GM12878 (cell line): Measurements from ENCODE around the gene RFX3. TPM values are rescaled to one million over a fixed set of nuclear protein-coding genes. Genes with fewer than 3 reads are reported as not detected.

Source experiments
- ATAC-seq: fragments of 200-7000 bp; cut with Tn5 transposase; 3 replicates; pipeline ENCODE4 v1.9.1; 2020; ENCODE audit warnings: mild to moderate bottlenecking, moderate library complexity
- BruUV-seq: library from RNA; stranded (reverse); fragments of 400-500 nt; replicated peaks from 2 replicates; lab custom pipeline; 2021; lab: Mats Ljungman, UMichigan
- CTCF ChIA-PET: fragments of 300-600 bp; sonication (Branson Sonifier 250); formaldehyde crosslinking; extraction: SDS; loops from one replicate; lab custom pipeline; 2021; ENCODE audit warnings: inconsistent platforms; lab: Yijun Ruan, JAX
- POLR2A ChIA-PET: fragments of 350-600 bp; formaldehyde crosslinking; extraction: SDS; loops from one replicate; lab custom pipeline; 2021; ENCODE audit warnings: inconsistent platforms; lab: Charles Lee
- RAD21 ChIA-PET: fragments of 300-600 bp; sonication (Branson Sonifier 250); formaldehyde crosslinking; loops from one replicate; lab custom pipeline; 2023; ENCODE audit warnings: antibody characterized with exemption; ENCODE audit not compliant: unreplicated experiment; lab: Charles Lee
- SMC1A ChIA-PET: fragments of 300-600 bp; sonication (Branson Sonifier 250); formaldehyde crosslinking; loops from one replicate; lab custom pipeline; 2023; ENCODE audit not compliant: unreplicated experiment, uncharacterized antibody; lab: Charles Lee
- DNase-seq: peaks from one replicate; pipeline ENCODE4 v3.0.0-alpha.2; 2011; ENCODE audit warnings: low read depth, low spot score
- FAIRE-seq: peaks from 3 replicates; lab custom pipeline; 2011; peaks lifted over from hg19 to GRCh38; lab: Jason Lieb, UNC
- H2AFZ ChIP-seq: 2 replicates; pipeline ENCODE4 v1.6.0; 2011; ENCODE audit warnings: low read depth, low read length, control low read depth; ENCODE audit not compliant: control insufficient read depth
- H3K27ac ChIP-seq: 2 replicates; pipeline ENCODE4 v1.5.1; 2011; ENCODE audit warnings: control low read depth; ENCODE audit not compliant: control insufficient read depth, insufficient read depth
- H3K27me3 ChIP-seq, 2 experiments: replicated peaks in 1 of 2; 2 replicates each; pipeline versions ENCODE4 v1.6.0 to v1.6.1; 2011; ENCODE audit warnings: low read length in 1 of 2; ENCODE audit not compliant: control insufficient read depth in 2 of 2, insufficient read depth in 2 of 2
- H3K36me3 ChIP-seq, 2 experiments: 2 replicates each; pipeline ENCODE4 v1.5.1; 2011; ENCODE audit warnings: low read length in 1 of 2; ENCODE audit not compliant: control insufficient read depth in 2 of 2, insufficient read depth in 2 of 2
- H3K4me1 ChIP-seq: 2 replicates; pipeline ENCODE4 v1.6.1; 2011; ENCODE audit warnings: mild to moderate bottlenecking, low read length, moderate library complexity, mixed read lengths; ENCODE audit not compliant: control insufficient read depth, insufficient read depth
- H3K4me2 ChIP-seq: 2 replicates; pipeline ENCODE4 v1.6.0; 2011; ENCODE audit warnings: control low read depth; ENCODE audit not compliant: control insufficient read depth, insufficient read depth
- H3K4me3 ChIP-seq: fragments of 200-600 bp; sonication (generic); 2 replicates; pipeline ENCODE4 v1.5.1; 2016
- H3K79me2 ChIP-seq: 2 replicates; pipeline ENCODE4 v1.6.0; 2011; ENCODE audit warnings: low read length; ENCODE audit not compliant: control insufficient read depth, insufficient read depth
- H3K9ac ChIP-seq: 2 replicates; pipeline ENCODE4 v1.8.0; 2011; ENCODE audit warnings: low read length, control low read depth, mixed read lengths; ENCODE audit not compliant: control insufficient read depth, insufficient read depth
- H3K9me3 ChIP-seq: replicated peaks from 3 replicates; pipeline ENCODE4 v1.5.1; 2011; ENCODE audit warnings: mild to moderate bottlenecking, low read length; ENCODE audit not compliant: control insufficient read depth, insufficient read depth
- H4K20me1 ChIP-seq: 2 replicates; pipeline ENCODE4 v1.6.0; 2011; ENCODE audit not compliant: control insufficient read depth, insufficient read depth
- FOXM1 ChIP-seq: IDR thresholded peaks from 2 replicates; pipeline ENCODE4 v1.6.1; 2012; ENCODE audit warnings: low read depth, mild to moderate bottlenecking, inconsistent platforms, low read length, moderate library complexity
- HDGF ChIP-seq: fragments of 450-650 bp; IDR thresholded peaks from 2 replicates; pipeline ENCODE4 v1.6.1; 2016; ENCODE audit warnings: antibody characterized with exemption
- KDM1A ChIP-seq: fragments of 200-600 bp; sonication (generic); IDR thresholded peaks from 2 replicates; pipeline ENCODE4 v1.6.1; 2016; ENCODE audit warnings: borderline replicate concordance
- MXI1 ChIP-seq: fragments of 150-350 bp; IDR thresholded peaks from 2 replicates; pipeline ENCODE4 v1.6.1; 2011; ENCODE audit warnings: low read depth, mild to moderate bottlenecking, inconsistent platforms, low read length, improper control_type of control experiment
- PAX5 ChIP-seq: IDR thresholded peaks from 2 replicates; pipeline ENCODE4 v1.6.1; 2011; ENCODE audit warnings: low read depth, low read length, borderline replicate concordance
- RFX5 ChIP-seq: IDR thresholded peaks from 2 replicates; pipeline ENCODE4 v1.6.1; 2011; ENCODE audit warnings: low read depth, low read length, improper control_type of control experiment
- SMAD1 ChIP-seq: fragments of 450-650 bp; IDR thresholded peaks from 2 replicates; pipeline ENCODE4 v1.6.1; 2018; ENCODE audit warnings: mild to moderate bottlenecking, low read depth; ENCODE audit not compliant: partially characterized antibody
- SUPT20H ChIP-seq: IDR thresholded peaks from 2 replicates; pipeline ENCODE4 v1.6.1; 2011; ENCODE audit warnings: low read depth, mild to moderate bottlenecking, low read length, moderate library complexity, borderline replicate concordance; ENCODE audit not compliant: control insufficient read depth
- TAF1 ChIP-seq: IDR thresholded peaks from 2 replicates; pipeline ENCODE4 v1.6.1; 2011; ENCODE audit warnings: mild to moderate bottlenecking, low read depth, low read length, borderline replicate concordance
- WRNIP1 ChIP-seq: IDR thresholded peaks from 2 replicates; pipeline ENCODE4 v1.6.1; 2011; ENCODE audit warnings: low read depth, low read length, improper control_type of control experiment, borderline replicate concordance
- WGBS: methylation state at CpG from one replicate; pipeline ENCODE4 v1.1.6; 2016; ENCODE audit warnings: low lambda C conversion rate; ENCODE audit not compliant: insufficient replicate concordance, insufficient coverage; ENCODE audit errors: missing lambda C conversion rate; 5-methylcytosine and 5-hydroxymethylcytosine counted together
- in situ Hi-C: fragments of 300-500 bp; cut with MboI; formaldehyde crosslinking; loops from 9 replicates; pipeline ENCODE4 v1.14.3; 2018; ENCODE audit warnings: mixed read lengths
- intact Hi-C: fragments of 100-400 bp; cut with micrococcal nuclease; formaldehyde crosslinking; loops from one replicate; pipeline ENCODE4 v1.14.2; 2022; ENCODE audit not compliant: unreplicated experiment
- polyA plus RNA-seq, 11 experiments: library from polyadenylated mRNA; depleted of rRNA in 4 of 11; unstranded in 6 of 11; stranded (reverse) in 5 of 11; fragments of >200 nt; fragmentation: Nextera tagmentation in 4 of 11; fragmentation: Illumina TruSeq in 1 of 11; extraction: Ambion mirVana in 4 of 11; extraction: Trizol in 1 of 11; gene quantifications; 1 replicate in 1 of 11; 2 replicates in 10 of 11; pipeline versions ENCODE4 v1.2.1 to v1.2.3, GENCODE V29; 2011 to 2016; ENCODE audit warnings: inconsistent platforms in 2 of 11, missing spikeins in 2 of 11, low read depth in 1 of 11
- total RNA-seq, 4 experiments: library from RNA; depleted of rRNA in 3 of 4; stranded (reverse); fragments of >200 nt in 3 of 4; fragmentation: Illumina TruSeq in 1 of 4; extraction: Trizol in 1 of 4; gene quantifications; 2 replicates each; pipeline versions ENCODE4 v1.2.1 to v1.2.3, GENCODE V29; 2013 to 2021
- TF ChIP-seq, protein P1 (sequence below): fragments of 450-650 bp; IDR thresholded peaks from 2 replicates; pipeline ENCODE4 v1.6.1; 2018; ENCODE audit warnings: borderline replicate concordance, mild to moderate bottlenecking; ENCODE audit not compliant: partially characterized antibody
- TF ChIP-seq, protein P2 (sequence below): IDR thresholded peaks from 2 replicates; pipeline ENCODE4 v1.6.1; 2011; ENCODE audit warnings: mild to moderate bottlenecking, low read depth, low read length, moderate library complexity; ENCODE audit not compliant: insufficient replicate concordance
- TF ChIP-seq, protein P3 (sequence below): fragments of 450-650 bp; IDR thresholded peaks from 2 replicates; pipeline ENCODE4 v1.6.1; 2017; ENCODE audit warnings: mild to moderate bottlenecking, moderate library complexity

The RFX3 gene
- total and polyA plus RNA-seq, 10 of the 15 experiments (the other 5 are each of a cell fraction or from before 2014, with no cell fraction given) = 1.2 to 26.4 (median 6.7) TPM

DNA sequence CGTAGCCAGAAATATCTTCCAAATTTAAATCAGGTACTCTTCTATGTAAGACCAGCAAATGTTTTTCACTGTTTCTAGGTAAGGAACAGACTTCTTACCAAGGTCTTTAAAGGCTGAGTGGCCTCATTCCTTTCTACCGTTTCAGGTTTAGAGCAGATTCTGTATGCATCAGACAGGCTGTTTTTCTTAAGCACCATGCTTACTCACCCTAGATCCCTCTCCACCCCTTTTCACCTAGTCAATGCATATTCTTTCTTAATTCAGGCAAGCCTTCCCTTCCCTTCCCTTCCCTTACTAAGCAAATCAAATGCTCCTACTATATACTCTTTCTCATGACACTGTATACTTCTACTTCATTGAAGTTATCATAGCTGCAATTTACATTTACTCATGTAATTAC is 70.7 kb downstream of the RFX3 start (continued):
- TF ChIP-seq, protein P1, sequence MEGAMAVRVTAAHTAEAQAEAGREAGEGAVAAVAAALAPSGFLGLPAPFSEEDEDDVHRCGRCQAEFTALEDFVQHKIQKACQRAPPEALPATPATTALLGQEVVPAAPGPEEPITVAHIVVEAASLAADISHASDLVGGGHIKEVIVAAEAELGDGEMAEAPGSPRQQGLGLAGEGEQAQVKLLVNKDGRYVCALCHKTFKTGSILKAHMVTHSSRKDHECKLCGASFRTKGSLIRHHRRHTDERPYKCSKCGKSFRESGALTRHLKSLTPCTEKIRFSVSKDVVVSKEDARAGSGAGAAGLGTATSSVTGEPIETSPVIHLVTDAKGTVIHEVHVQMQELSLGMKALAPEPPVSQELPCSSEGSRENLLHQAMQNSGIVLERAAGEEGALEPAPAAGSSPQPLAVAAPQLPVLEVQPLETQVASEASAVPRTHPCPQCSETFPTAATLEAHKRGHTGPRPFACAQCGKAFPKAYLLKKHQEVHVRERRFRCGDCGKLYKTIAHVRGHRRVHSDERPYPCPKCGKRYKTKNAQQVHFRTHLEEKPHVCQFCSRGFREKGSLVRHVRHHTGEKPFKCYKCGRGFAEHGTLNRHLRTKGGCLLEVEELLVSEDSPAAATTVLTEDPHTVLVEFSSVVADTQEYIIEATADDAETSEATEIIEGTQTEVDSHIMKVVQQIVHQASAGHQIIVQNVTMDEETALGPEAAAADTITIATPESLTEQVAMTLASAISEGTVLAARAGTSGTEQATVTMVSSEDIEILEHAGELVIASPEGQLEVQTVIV = no peak
- TF ChIP-seq SUPT20H = no peak
- TF ChIP-seq FOXM1 = no peak
- no peak for TF ChIP-seq SMAD1
- TF ChIP-seq HDGF = no peak
- TF ChIP-seq, protein P2, sequence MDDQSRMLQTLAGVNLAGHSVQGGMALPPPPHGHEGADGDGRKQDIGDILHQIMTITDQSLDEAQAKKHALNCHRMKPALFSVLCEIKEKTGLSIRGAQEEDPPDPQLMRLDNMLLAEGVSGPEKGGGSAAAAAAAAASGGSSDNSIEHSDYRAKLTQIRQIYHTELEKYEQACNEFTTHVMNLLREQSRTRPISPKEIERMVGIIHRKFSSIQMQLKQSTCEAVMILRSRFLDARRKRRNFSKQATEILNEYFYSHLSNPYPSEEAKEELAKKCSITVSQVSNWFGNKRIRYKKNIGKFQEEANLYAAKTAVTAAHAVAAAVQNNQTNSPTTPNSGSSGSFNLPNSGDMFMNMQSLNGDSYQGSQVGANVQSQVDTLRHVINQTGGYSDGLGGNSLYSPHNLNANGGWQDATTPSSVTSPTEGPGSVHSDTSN = no peak

DNA sequence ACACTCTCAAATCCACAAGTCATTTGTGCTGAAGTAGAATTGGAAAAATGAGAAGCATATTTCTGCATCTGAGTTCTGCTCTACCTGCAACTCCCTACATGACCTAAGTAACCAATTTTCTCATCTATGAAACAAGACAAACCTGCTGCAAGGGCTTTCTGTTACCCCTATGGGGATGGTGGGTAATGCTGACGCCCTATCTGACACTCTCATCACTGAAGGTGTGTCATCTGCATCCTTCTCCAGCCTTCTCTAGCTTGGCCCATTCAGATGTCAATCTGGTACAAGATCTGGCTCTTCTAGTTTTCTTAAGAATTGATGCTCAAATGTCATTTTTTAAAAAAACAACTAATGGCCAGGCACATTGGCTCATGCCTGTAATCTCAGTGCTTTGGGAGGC is 73.8 kb downstream of the RFX3 start:
- H3K9ac ChIP-seq = no peak overlapping the region
- 100% methylated on average over 1 of the region's 1 CpG for WGBS
- no peak for TF ChIP-seq TAF1
- no peak for TF ChIP-seq MXI1
- no peak for TF ChIP-seq WRNIP1
- TF ChIP-seq, protein P3, sequence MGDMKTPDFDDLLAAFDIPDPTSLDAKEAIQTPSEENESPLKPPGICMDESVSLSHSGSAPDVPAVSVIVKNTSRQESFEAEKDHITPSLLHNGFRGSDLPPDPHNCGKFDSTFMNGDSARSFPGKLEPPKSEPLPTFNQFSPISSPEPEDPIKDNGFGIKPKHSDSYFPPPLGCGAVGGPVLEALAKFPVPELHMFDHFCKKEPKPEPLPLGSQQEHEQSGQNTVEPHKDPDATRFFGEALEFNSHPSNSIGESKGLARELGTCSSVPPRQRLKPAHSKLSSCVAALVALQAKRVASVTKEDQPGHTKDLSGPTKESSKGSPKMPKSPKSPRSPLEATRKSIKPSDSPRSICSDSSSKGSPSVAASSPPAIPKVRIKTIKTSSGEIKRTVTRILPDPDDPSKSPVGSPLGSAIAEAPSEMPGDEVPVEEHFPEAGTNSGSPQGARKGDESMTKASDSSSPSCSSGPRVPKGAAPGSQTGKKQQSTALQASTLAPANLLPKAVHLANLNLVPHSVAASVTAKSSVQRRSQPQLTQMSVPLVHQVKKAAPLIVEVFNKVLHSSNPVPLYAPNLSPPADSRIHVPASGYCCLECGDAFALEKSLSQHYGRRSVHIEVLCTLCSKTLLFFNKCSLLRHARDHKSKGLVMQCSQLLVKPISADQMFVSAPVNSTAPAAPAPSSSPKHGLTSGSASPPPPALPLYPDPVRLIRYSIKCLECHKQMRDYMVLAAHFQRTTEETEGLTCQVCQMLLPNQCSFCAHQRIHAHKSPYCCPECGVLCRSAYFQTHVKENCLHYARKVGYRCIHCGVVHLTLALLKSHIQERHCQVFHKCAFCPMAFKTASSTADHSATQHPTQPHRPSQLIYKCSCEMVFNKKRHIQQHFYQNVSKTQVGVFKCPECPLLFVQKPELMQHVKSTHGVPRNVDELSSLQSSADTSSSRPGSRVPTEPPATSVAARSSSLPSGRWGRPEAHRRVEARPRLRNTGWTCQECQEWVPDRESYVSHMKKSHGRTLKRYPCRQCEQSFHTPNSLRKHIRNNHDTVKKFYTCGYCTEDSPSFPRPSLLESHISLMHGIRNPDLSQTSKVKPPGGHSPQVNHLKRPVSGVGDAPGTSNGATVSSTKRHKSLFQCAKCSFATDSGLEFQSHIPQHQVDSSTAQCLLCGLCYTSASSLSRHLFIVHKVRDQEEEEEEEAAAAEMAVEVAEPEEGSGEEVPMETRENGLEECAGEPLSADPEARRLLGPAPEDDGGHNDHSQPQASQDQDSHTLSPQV = no peak
- TF ChIP-seq KDM1A = no peak
- TF ChIP-seq RFX5 = no peak
- TF ChIP-seq PAX5 = no peak
- TF ChIP-seq, protein P2 = no peak

More for the DNA sequence above, 73.8 kb downstream of the RFX3 start:
- Histone ChIP-seq H3K4me2 (no peak overlapping the region), H3K36me3 (no peaks in the 10 kb centered on the region; a peak in 1 of 4 replicates), H3K4me1 (no peaks in the 10 kb centered on the region), H3K27me3 (no peaks in the 10 kb centered on the region), H3K9me3 (no peaks in the 10 kb centered on the region), H3K27ac (no peak overlapping the region), H3K79me2 (no peaks in the 10 kb centered on the region), H3K4me3 (no peak overlapping the region), H2AFZ (no peak overlapping the region), H4K20me1 (no peaks in the 10 kb centered on the region)
- SMC1A ChIA-PET = interaction anchor here (5.2 kb wide), 1 partner anchor 10 kb away, joined by 23 read pairs; no protein-coding TSS in a partner anchor
- no peak for DNase-seq
- POLR2A ChIA-PET = interaction anchor here (1.2 kb wide), 1 partner anchor 76 kb away, joined by 4 read pairs; no protein-coding TSS in a partner anchor
- FAIRE-seq = no peak
- no peak for ATAC-seq
- CTCF ChIA-PET = interaction anchor here (1.5 to 3.2 kb wide), 3 partner anchors 11 to 211 kb away, joined by 6 to 21 read pairs (median 8); no protein-coding TSS in a partner anchor
- BruUV-seq = no TSS peak
- RAD21 ChIA-PET = interaction anchor here (1.5 kb wide), 1 partner anchor 11 kb away, joined by 5 read pairs; no protein-coding TSS in a partner anchor
- intact Hi-C loops = no loop called here
- in situ Hi-C loops = no loop called here
